Left lobe of liver (tissue), 2 donors: ENCODE results near the gene JOSD2. TPM values are rescaled to one million over a fixed set of nuclear protein-coding genes. Genes with fewer than 3 reads are reported as not detected.

Experiments
- ATAC-seq: fragments of 200-7000 bp; cut with Tn5 transposase; one replicate; pipeline ENCODE4 v1.9.1; 2020; ENCODE audit warnings: mild to moderate bottlenecking, moderate library complexity
- DNase-seq: peaks from one replicate; pipeline ENCODE4 v3.0.0-alpha.2; 2020; ENCODE audit warnings: low spot score
- total RNA-seq: library from RNA; stranded (reverse); gene quantifications from one replicate; pipeline ENCODE4 v1.2.1, GENCODE V29; 2021
- donor health status: DM: no; HTN: no; CAD: no; lungs with moderate emphysema.
- donor health status: DM: no; HTN: yes; CAD: no.

JOSD2 gene
- total RNA-seq, 1 donor from 2014 or later = 22.8 TPM

DNA sequence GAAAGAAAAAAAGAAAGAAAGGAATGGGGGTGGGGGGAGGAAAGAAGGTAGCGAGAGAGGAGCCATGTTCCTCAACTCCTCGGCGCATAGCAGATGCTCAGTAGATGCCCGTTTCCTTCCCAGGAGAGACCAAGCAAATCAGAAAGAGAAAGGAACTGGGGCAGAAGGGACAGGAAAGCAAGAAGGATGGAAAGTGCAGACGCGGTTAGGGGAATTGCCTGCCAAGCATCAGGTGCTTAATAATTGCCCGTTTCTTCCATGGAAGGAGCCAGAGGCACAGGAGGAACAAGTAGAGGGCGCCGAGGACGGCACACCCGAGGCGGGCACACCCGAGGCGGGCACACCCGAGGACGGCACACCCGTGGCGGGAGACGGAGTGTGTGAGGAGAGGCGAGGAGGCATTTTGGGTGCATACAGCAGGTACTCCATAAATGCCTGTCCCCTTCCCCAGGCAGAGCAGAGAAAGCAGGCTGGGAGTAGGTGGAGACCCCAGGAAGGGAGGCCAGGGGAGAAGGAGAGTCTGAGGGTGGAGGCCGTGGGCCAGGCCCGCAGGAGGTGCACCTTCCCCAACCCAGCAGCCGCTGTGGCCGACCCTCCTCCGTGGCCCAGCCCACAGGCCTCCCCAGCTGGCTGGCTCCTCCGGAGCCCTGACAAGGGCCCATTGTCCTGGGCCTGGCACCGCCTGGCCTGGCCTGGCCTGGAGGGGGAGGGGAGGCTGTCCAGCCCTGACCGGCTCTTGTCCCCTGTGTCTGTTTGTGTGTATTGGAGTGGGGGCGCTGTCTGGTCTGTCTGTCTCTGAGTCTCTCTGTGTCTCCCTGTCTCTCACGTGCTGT, 14.6 kb downstream of the JOSD2 start:
- no peak for DNase-seq

GRCh38 chr19:50495020-50495531, 15.9 kb downstream of the JOSD2 start:
- no peak for DNase-seq
- ATAC-seq = no peak

More for the DNA sequence above, 14.6 kb downstream of the JOSD2 start:
- peak; percentile 40 for ATAC-seq

DNA sequence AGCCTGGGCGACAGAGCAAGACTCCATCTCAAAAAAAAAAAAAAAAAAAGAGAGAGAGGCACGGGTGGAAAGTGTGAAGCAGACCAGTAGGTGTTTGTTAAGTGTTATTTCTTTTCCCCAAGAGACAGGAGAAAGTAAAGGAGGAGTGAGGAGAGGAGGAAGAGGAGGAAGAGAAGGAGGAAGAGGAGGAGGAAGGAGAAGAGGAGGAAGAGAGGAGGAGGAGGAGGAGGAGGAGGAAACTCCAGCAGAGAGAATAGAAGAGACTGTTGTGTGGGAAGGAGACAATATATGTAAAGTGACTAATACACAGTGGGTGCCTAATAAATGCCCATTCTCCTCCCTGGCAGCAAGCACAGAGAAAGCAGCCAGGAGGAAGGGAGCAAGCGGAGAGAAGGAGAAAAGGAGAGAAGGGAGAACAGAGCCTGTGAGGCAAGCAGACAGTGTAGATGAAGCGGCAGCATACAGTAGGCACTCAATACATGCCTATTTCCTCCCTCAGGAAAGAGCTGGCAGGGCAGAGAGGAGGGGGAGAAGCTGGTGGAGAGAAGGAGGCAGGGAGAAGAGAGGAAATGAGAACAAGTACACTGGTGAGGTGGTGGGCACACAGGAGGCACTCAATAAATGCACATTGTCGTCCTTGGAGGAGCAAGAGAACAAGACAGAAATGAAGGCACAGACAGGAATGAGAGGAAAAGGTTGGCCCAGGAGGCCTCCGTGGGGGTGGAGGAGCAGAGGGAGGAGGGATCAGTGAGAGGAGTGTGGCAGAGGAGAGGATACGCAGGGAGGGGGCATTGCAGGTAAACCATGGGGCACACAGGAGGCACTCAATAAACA, 16.6 kb downstream of the JOSD2 start:
- no peak for ATAC-seq
- DNase-seq = no peak

DNA sequence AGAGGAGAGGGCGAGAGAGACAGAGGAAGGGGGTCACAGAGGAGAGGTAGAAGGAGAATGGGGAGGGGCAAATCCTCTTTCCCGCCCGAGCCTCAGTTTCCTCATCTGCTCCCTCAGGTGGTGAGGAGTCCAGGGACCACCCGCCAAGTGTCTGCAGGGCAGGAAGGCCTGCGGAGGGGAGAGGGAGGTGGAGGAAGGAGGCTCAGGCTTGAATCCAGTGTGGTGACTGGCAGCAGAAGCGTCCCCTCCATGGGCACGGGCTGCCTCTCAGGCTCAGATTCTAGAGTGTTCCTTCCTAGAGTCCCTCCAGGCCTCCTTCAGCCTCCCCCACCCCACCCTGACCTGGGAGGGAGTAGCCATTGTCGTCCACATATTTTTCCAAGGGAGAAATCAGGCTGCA, 17.8 kb downstream of the JOSD2 start:
- ATAC-seq (no peak), DNase-seq (no peak)

DNA sequence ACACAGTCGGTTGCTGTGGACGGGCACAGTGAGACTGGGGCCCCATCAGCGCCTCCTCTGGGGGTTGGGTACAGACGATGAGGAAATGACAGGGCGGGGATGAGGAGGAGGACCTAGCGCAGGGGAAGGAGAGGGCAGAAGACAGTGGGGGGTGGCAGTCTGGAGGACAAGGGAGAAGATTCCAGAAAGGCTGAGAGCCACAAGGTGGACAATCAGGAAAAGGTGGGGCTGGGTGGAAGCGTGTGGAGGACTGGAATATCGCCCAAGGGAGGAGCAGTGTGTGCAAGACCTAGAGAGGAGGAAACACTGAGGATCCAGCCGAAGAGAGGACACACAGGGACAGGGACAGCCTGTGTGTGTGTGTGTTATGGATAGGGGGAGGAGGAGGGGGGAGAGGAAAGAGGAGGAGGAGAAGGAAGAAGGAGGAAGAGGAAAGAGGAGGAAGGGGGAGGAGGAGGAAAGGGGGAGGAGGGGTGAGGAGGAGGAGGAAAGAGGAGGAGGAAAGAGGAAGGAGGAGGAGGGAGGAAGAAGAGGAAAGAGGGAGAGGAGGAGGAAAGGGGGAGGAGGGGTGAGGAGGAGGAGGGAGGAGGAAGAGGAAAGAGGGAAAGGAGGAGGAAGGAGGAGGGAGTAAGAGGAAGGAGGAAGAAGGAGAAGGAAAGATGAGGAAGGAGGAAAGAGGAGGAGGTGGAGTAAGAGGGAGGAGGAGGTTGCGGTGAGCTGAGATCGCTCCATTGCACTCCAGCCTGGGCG, 18.5 kb downstream of the JOSD2 start:
- ATAC-seq (peak; percentile 35), DNase-seq (no peak)

DNA sequence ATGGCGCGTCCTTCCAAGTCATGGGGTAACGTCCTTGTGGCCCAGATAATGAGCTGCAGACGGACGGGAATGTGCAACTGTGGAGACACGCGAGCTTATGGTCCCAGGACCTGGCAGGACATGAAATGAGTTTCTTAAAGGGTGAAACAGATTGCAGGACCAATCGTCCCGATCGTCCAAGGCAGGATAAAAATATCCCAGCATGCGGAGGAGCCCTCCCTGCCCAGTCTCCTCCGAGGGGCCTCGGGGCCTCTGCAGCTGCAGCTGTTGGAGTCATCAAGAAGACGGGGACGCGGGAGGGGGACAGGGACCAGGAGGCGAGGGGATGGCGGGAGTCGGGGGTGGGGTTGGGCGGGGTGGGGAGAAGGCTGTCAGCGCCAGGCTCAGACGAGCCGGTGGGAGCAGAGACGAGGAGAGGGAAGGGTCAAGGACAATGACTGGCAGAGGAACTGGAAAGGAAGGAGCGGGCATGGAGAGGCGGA, 20.0 kb downstream of the JOSD2 start:
- no peak for ATAC-seq
- no peak for DNase-seq

- no peak for DNase-seq
- no peak for ATAC-seq
These were observed 20.6 kb downstream of the JOSD2 start for GRCh38 chr19:50490411-50490811.

DNA sequence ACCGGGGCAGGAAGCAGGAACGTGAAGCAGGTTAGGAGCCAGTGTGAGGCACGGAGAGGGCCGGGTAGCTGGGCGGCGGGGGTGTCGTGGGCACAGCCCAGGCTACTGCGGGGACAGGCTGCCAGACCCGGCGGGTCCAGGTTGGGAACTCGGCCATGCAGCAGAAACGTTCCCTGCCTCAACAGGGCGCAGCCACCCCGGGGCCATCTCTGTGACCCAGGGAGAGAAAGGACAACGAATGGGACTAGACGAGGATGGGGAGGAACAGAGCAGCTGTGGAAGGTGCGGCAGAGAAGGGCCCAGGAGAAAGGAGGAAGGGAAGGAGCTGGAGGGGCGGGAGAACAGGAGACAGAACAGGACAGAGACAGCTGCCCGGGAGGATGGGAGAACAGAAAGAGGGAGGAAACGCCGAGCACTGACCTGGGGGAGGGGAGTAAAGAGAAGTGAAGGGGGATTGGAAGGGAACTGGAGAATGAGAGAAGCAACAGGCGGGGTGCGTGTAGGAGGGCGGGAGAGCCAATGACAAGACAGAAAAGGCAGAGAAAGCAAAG, 21.5 kb downstream of the JOSD2 start:
- ATAC-seq = peak; percentile 10
- no peak for DNase-seq

DNA sequence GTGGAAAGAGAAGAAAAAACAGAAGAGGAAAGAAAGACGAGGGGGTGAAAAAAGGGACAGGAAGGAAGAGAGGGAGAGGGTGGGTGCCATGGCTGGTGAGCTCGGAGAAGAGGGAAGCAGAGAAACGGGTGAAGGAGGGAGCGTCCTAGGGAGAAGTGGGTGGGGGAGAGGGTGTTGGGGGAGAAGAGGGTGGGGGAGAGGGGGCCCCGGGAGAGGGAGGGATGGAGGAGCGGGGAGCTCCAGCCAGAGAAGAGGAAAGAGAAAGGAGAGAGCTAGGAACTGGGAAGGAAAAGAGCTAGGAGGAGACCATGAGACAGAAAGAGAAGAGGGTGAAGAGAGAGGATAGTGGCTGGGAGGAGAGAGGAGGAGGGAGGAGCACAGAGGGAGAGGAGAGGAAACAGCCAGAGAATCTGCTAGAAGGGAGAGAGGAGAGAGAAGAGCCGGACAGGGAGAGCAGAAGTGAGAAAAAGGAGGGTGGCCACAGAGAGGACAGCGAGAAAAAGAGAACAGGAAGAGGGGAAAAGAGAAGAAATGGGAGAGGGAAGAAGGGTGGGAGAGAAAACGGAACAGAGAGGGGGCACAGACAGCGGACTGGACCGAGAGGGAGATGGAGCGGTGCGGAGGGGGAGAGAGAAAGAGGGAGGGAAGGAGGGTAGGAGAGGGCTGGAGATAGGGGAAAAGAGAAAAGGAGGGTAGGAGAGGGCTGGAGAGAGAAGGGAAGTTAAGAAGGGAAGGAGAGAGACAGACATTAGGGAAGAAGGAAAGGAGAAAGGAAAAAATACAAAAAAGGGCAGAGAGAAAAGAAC, 22.4 kb downstream of the JOSD2 start:
- peak; percentile 12 for ATAC-seq
- DNase-seq = no peak

- DNase-seq (no peak), ATAC-seq (no peak)
These were observed 24.0 kb downstream of the JOSD2 start for GRCh38 chr19:50486823-50487515.

GRCh38 chr19:50485284-50485955, 25.6 kb downstream of the JOSD2 start:
- no peak for ATAC-seq
- no peak for DNase-seq

GRCh38 chr19:50482916-50483315, 28.1 kb downstream of the JOSD2 start:
- DNase-seq (no peak), ATAC-seq (no peak)

DNA sequence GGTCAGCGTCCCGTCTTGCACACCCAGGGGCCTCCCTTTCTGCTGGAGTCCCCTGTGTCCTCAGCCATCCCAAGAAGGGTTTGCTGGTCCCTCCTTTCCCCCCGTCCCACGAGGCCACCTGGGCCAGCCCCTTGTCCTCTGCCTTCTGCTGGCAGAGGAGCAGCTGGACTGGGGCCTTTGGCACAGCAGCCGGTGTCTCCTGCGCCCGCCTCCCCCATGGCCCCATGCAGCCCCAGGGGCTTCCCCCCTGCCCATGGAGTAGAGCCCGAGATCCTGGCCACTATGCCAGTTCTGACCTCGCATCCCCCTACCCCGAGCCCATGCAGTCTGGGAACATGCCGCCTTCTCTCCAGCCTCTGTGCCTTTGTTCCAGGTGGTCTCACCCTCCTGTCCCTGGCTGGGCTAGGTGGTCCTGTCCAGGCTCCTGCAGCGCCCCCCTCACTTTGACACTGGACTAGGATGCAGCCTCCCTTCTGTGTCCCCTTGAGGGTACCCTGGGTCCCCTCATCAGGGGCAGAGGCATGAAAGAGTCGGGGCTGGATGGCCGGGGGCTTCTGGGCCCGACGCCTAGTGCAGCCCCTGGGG, 28.6 kb downstream of the JOSD2 start:
- no peak for ATAC-seq
- no peak for DNase-seq

DNA sequence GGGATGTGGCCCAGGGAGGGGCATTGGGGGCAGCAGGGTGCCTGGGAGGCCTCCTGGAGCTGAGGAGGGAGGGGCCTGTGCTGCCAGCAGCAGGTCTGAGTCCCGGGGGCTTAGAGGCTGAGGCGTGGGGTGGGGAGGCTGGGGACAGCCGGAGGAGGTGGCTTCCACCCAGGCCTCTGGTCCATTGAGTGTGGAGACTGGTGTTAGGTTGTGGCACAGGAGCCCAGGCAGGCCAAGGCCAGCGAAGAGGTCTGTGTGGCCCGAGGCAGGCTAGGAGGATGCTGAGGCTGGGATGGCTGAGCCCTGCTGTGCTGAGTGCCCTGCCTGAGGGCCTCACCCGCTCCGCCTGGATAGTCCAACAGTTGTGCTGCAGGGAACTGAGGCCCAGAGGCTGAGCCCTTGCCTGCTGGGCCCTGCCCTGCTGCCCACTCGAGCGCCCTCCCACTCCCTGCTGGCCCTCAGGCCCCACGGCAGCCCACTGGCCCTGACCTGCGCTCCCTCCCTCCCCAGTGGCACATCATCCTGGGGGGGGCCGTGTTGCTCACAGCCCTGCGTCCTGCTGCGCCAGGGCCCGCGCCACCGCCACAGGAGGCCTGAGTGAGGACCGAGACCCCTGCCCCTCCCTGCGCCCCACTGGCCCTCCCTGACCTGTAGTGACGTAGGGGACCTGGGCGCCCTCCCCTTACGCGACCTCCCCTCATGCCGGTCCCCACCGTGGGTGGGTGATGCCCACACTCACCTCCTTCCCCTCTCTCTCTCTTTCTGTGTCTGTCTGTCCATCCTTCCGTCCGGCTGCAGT, 29.4 kb downstream of the JOSD2 start:
- DNase-seq (no peak), ATAC-seq (no peak)

GRCh38 chr19:50480281-50481111, 30.5 kb downstream of the JOSD2 start:
- DNase-seq = no peak
- no peak for ATAC-seq

DNA sequence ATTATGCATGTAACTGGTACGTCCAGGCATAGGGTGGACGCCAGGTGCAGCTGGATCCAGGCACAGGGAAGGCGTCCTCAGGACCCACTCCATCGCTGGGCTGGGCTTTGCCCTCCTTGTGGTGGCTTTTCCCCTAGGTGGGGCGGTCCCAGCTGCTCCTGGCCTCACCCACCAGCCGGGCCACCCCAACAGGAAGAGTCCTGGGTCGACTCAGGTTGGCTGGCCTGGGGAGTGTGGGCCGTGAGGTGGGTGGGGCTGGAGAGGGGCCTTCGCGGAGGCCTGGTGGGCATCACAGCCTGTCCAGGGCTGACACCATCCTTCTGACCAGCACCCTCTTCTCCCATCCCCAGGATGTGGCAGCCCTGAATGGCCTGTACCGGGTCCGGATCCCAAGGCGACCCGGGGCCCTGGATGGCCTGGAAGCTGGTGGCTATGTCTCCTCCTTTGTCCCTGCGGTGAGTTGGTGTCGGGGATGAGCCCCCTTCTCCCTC, 31.2 kb downstream of the JOSD2 start:
- DNase-seq (no peak), ATAC-seq (no peak)
